ENCODE measurements around the gene SUCLG1. TPM values are rescaled to one million over a fixed set of nuclear protein-coding genes. Genes with fewer than 3 reads are reported as not detected.

SUCLG1 gene
- total and polyA plus RNA-seq, 2 of the 4 experiments (the other 2 are of a cell fraction) = 50.5 to 52.7 TPM

- H3K4me2 ChIP-seq (ENCODE audit: low read depth, low read length) = no peak overlapping the region
- no peak overlapping the region for H3K23ac ChIP-seq (ENCODE audit: low read depth, low read length)
- no peak overlapping the region for H2AFZ ChIP-seq (replicated peaks; ENCODE audit: low read length, poor library complexity)
- H3K9me1 ChIP-seq (ENCODE audit: insufficient read depth, low read length) = peaks cover 11% of the 10 kb centered on the region
- intact Hi-C loops (cut with micrococcal nuclease) = no loop called here
- WGBS, 2 experiments (ENCODE audit: extremely low coverage in 2 of 2, insufficient read length in 1 of 2) = no CpG with 5 or more reads among the region's 1 CpG
- BruUV-seq (replicated peaks) = no TSS peak
- no peak overlapping the region for H4K8ac ChIP-seq (ENCODE audit: low read depth in 2 of 2, low read length in 2 of 2)
- H3K4me3 ChIP-seq (ENCODE audit: insufficient read depth, low read depth, low read length) = no peak overlapping the region
- CTCF ChIA-PET = no interaction called here
- H3K27ac ChIP-seq (ENCODE audit: insufficient read depth, low read length) = no peak overlapping the region
- H3K27me3 ChIP-seq (ENCODE audit: control insufficient read depth, insufficient read depth, low read length) = no peaks in the 10 kb centered on the region
- no peak overlapping the region for H4K91ac ChIP-seq (ENCODE audit: insufficient read depth, low read depth, low read length)
- no peaks in the 10 kb centered on the region for H3K79me1 ChIP-seq (ENCODE audit: low read depth in 1 of 2, low read length in 2 of 2)
- in situ Hi-C loops (cut with MboI; ENCODE audit: low sequenced_read_pairs) = loop anchor here (25.0 kb wide), 1 partner anchor 809 kb away; no protein-coding TSS in a partner anchor
- TF ChIP-seq MXI1 (IDR thresholded peaks at IDR 0.05; ENCODE audit: borderline replicate concordance, low read depth, low read length) = no peak
- TF ChIP-seq POLR2A (IDR thresholded peaks at IDR 0.05; ENCODE audit: low read depth, low read length) = no peak
- TF ChIP-seq RCOR1 (IDR thresholded peaks at IDR 0.05; ENCODE audit: insufficient replicate concordance, low read length) = no peak
- TF ChIP-seq RFX5 (IDR thresholded peaks at IDR 0.05; ENCODE audit: low read depth, low read length) = no peak
- no peak for TF ChIP-seq USF2 (IDR thresholded peaks at IDR 0.05; ENCODE audit: low read depth, low read length)
- no peak for TF ChIP-seq ELK1 (IDR thresholded peaks at IDR 0.05; ENCODE audit: borderline replicate concordance, low read depth, low read length)
- no peak for TF ChIP-seq FOS (IDR thresholded peaks at IDR 0.05; ENCODE audit: low read depth, low read length)
- no peak for TF ChIP-seq MAZ (IDR thresholded peaks at IDR 0.05; ENCODE audit: borderline replicate concordance, low read depth, low read length)
- no peak for TF ChIP-seq CHD1 (IDR thresholded peaks at IDR 0.05; ENCODE audit: low read depth, low read length)
- TF ChIP-seq CTCF (conservative IDR thresholded peaks at IDR 0.05; ENCODE audit: low read depth, low read length) = no peak
- no peak for TF ChIP-seq BHLHE40 (IDR thresholded peaks at IDR 0.05; ENCODE audit: low read depth, low read length)
- no peak for TF ChIP-seq NFE2L2 (IDR thresholded peaks at IDR 0.05; ENCODE audit: low read depth, low read length)
- TF ChIP-seq MAFK (IDR thresholded peaks at IDR 0.05; ENCODE audit: low read depth, low read length) = no peak
- TF ChIP-seq RAD21 (IDR thresholded peaks at IDR 0.05; ENCODE audit: low read length) = no peak
- no peak for TF ChIP-seq CEBPB (IDR thresholded peaks at IDR 0.05; ENCODE audit: low read depth, low read length)
- TF ChIP-seq SMC3 (IDR thresholded peaks at IDR 0.05; ENCODE audit: low read depth, low read length) = no peak
- H2AK5ac ChIP-seq (ENCODE audit: low read depth, low read length) = no peak overlapping the region
- no peak overlapping the region for H3K56ac ChIP-seq (ENCODE audit: extremely low read depth, insufficient read depth, low read length)
- no peaks in the 10 kb centered on the region for H3K36me3 ChIP-seq (ENCODE audit: control insufficient read depth, insufficient read depth, low read length)
- H4K5ac ChIP-seq (ENCODE audit: low read depth, low read length) = no peak overlapping the region
- no peak overlapping the region for H3K14ac ChIP-seq (replicated peaks; ENCODE audit: low read depth, low read length)
- no peak overlapping the region for H2BK15ac ChIP-seq (ENCODE audit: low read depth, low read length)
- H3K4ac ChIP-seq (ENCODE audit: low read depth, low read length) = no peak overlapping the region
- no peak overlapping the region for H2AK9ac ChIP-seq (replicated peaks; ENCODE audit: low read depth, low read length, poor library complexity)
- H2BK5ac ChIP-seq (ENCODE audit: low read depth, low read length, poor library complexity, severe bottlenecking) = no peak overlapping the region
- peaks cover 6% of the 10 kb centered on the region for H3K4me1 ChIP-seq (ENCODE audit: control insufficient read depth, insufficient read depth, low read length)
- DNase-seq = no peak
- ATAC-seq (ENCODE audit: low read depth) = no peak
- peaks cover 8% of the 10 kb centered on the region for H3K9me3 ChIP-seq (ENCODE audit: control insufficient read depth, insufficient read depth, low read length)
- no peak overlapping the region for H3K18ac ChIP-seq (ENCODE audit: low read depth, low read length)
- no peaks in the 10 kb centered on the region for H4K20me1 ChIP-seq (ENCODE audit: insufficient read depth, low read length)
- no peak overlapping the region for H2BK120ac ChIP-seq (ENCODE audit: low read depth, low read length)
- H3K9ac ChIP-seq (ENCODE audit: low read depth, low read length) = no peak overlapping the region
- dilution Hi-C loops (cut with HindIII; ENCODE audit: low sequenced_read_pairs, unreplicated experiment) = no loop called here
- POLR2A ChIA-PET (ENCODE audit: unreplicated experiment) = no interaction called here
- H2BK20ac ChIP-seq (ENCODE audit: low read depth, low read length) = no peak overlapping the region
These were observed 18.8 kb upstream of the SUCLG1 start for GRCh38 chr2:84477886-84478285.

Measured in IMR-90 (cell line).